Measurements from ENCODE around the gene RGS9. TPM values are rescaled to one million over a fixed set of nuclear protein-coding genes. Genes with fewer than 3 reads are reported as not detected.

The RGS9 gene
- total RNA-seq, 1 donor from 2014 or later = 3.1 TPM

GRCh38 chr17:65231662-65232335 lies 94.6 kb downstream of the RGS9 start:
- H3K36me3 ChIP-seq (ENCODE audit: control insufficient read depth in 3 of 3, insufficient read depth in 3 of 3, low read length in 3 of 3) = no peaks in the 10 kb centered on the region
- no peaks in the 10 kb centered on the region for H3K4me1 ChIP-seq (ENCODE audit: control insufficient read depth in 3 of 3, insufficient read depth in 3 of 3, low read length in 3 of 3)
- H3K9me3 ChIP-seq (ENCODE audit: control insufficient read depth in 3 of 3, low read length in 3 of 3) = peaks cover 0 to 5% (median 0%) of the 10 kb centered on the region in 3 donors
- H3K27me3 ChIP-seq (ENCODE audit: control insufficient read depth in 3 of 3, insufficient read depth in 3 of 3, low read length in 3 of 3) = peaks cover 0 to 15% (median 14%) of the 10 kb centered on the region in 3 donors
- H3K4me3 ChIP-seq (ENCODE audit: low read length in 3 of 3) = no peak overlapping the region
- H3K27ac ChIP-seq (ENCODE audit: low read depth, low read length) = no peak overlapping the region
- no peak overlapping the region for H3K9ac ChIP-seq (ENCODE audit: low read depth in 1 of 3, low read length in 3 of 3)

- H3K9ac ChIP-seq (ENCODE audit: low read depth in 1 of 3, low read length in 3 of 3) = no peak overlapping the region
- peaks cover 0 to 8% (median 0%) of the 10 kb centered on the region in 3 donors for H3K27me3 ChIP-seq (ENCODE audit: control insufficient read depth in 3 of 3, insufficient read depth in 3 of 3, low read length in 3 of 3)
- H3K36me3 ChIP-seq (ENCODE audit: control insufficient read depth in 3 of 3, insufficient read depth in 3 of 3, low read length in 3 of 3) = no peaks in the 10 kb centered on the region
- H3K9me3 ChIP-seq (ENCODE audit: control insufficient read depth in 3 of 3, low read length in 3 of 3) = peaks cover 0 to 5% (median 0%) of the 10 kb centered on the region in 3 donors
- no peak overlapping the region for H3K4me3 ChIP-seq (ENCODE audit: low read length in 3 of 3)
- no peaks in the 10 kb centered on the region for H3K4me1 ChIP-seq (ENCODE audit: control insufficient read depth in 3 of 3, insufficient read depth in 3 of 3, low read length in 3 of 3)
- no peak overlapping the region for H3K27ac ChIP-seq (ENCODE audit: low read depth, low read length)
These were observed 98.1 kb downstream of the RGS9 start for GRCh38 chr17:65235284-65235683.

- Histone ChIP-seq H3K9me3 (ENCODE audit: control insufficient read depth in 3 of 3, low read length in 3 of 3) (peaks cover 0 to 5% (median 0%) of the 10 kb centered on the region in 3 donors), H3K4me3 (ENCODE audit: low read length in 3 of 3) (no peak overlapping the region), H3K27me3 (ENCODE audit: control insufficient read depth in 3 of 3, insufficient read depth in 3 of 3, low read length in 3 of 3) (peaks cover 0 to 8% (median 0%) of the 10 kb centered on the region in 3 donors), H3K27ac (ENCODE audit: low read depth, low read length) (no peak overlapping the region), H3K36me3 (ENCODE audit: control insufficient read depth in 3 of 3, insufficient read depth in 3 of 3, low read length in 3 of 3) (no peaks in the 10 kb centered on the region), H3K9ac (ENCODE audit: low read depth in 1 of 3, low read length in 3 of 3) (no peak overlapping the region), H3K4me1 (ENCODE audit: control insufficient read depth in 3 of 3, insufficient read depth in 3 of 3, low read length in 3 of 3) (no peaks in the 10 kb centered on the region)
These were observed 99.2 kb downstream of the RGS9 start for GRCh38 chr17:65236321-65236720.

- no peak overlapping the region for H3K4me3 ChIP-seq (ENCODE audit: low read length in 3 of 3)
- no peak overlapping the region for H3K9ac ChIP-seq (ENCODE audit: low read depth in 1 of 3, low read length in 3 of 3)
These were observed 106.9 kb downstream of the RGS9 start for GRCh38 chr17:65243838-65244625.

GRCh38 chr17:65246252-65246651 lies 109.1 kb downstream of the RGS9 start:
- Histone ChIP-seq H3K9ac (ENCODE audit: low read depth in 1 of 3, low read length in 3 of 3) (no peak overlapping the region), H3K36me3 (ENCODE audit: control insufficient read depth in 3 of 3, insufficient read depth in 3 of 3, low read length in 3 of 3) (no peaks in the 10 kb centered on the region), H3K4me3 (ENCODE audit: low read length in 3 of 3) (no peak overlapping the region), H3K27me3 (ENCODE audit: control insufficient read depth in 3 of 3, insufficient read depth in 3 of 3, low read length in 3 of 3) (peaks cover 4 to 12% (median 9%) of the 10 kb centered on the region in 3 donors), H3K4me1 (ENCODE audit: control insufficient read depth in 3 of 3, insufficient read depth in 3 of 3, low read length in 3 of 3) (no peaks in the 10 kb centered on the region), H3K9me3 (ENCODE audit: control insufficient read depth in 3 of 3, low read length in 3 of 3) (no peaks in the 10 kb centered on the region), H3K27ac (ENCODE audit: low read depth, low read length) (no peak overlapping the region)

More at GRCh38 chr17:65243838-65244625, 106.9 kb downstream of the RGS9 start:
- Histone ChIP-seq H3K27ac (ENCODE audit: low read depth, low read length) (no peak overlapping the region), H3K4me1 (ENCODE audit: control insufficient read depth in 3 of 3, insufficient read depth in 3 of 3, low read length in 3 of 3) (no peaks in the 10 kb centered on the region), H3K27me3 (ENCODE audit: control insufficient read depth in 3 of 3, insufficient read depth in 3 of 3, low read length in 3 of 3) (peaks cover 0 to 8% (median 0%) of the 10 kb centered on the region in 3 donors), H3K36me3 (ENCODE audit: control insufficient read depth in 3 of 3, insufficient read depth in 3 of 3, low read length in 3 of 3) (no peaks in the 10 kb centered on the region), H3K9me3 (ENCODE audit: control insufficient read depth in 3 of 3, low read length in 3 of 3) (no peaks in the 10 kb centered on the region)

- Histone ChIP-seq H3K27me3 (ENCODE audit: control insufficient read depth in 3 of 3, insufficient read depth in 3 of 3, low read length in 3 of 3) (peaks cover 4 to 12% (median 8%) of the 10 kb centered on the region in 3 donors), H3K9me3 (ENCODE audit: control insufficient read depth in 3 of 3, low read length in 3 of 3) (no peaks in the 10 kb centered on the region), H3K9ac (ENCODE audit: low read depth in 1 of 3, low read length in 3 of 3) (no peak overlapping the region), H3K4me3 (ENCODE audit: low read length in 3 of 3) (no peak overlapping the region), H3K27ac (ENCODE audit: low read depth, low read length) (no peak overlapping the region), H3K4me1 (ENCODE audit: control insufficient read depth in 3 of 3, insufficient read depth in 3 of 3, low read length in 3 of 3) (no peaks in the 10 kb centered on the region), H3K36me3 (ENCODE audit: control insufficient read depth in 3 of 3, insufficient read depth in 3 of 3, low read length in 3 of 3) (no peaks in the 10 kb centered on the region)
These were observed 112.6 kb downstream of the RGS9 start for GRCh38 chr17:65249774-65250173.

GRCh38 chr17:65254166-65254565 lies 117.0 kb downstream of the RGS9 start:
- H3K27ac ChIP-seq (ENCODE audit: low read depth, low read length) = no peak overlapping the region
- no peak overlapping the region for H3K4me3 ChIP-seq (ENCODE audit: low read length in 3 of 3)
- H3K4me1 ChIP-seq (ENCODE audit: control insufficient read depth in 3 of 3, insufficient read depth in 3 of 3, low read length in 3 of 3) = no peaks in the 10 kb centered on the region
- no peaks in the 10 kb centered on the region for H3K36me3 ChIP-seq (ENCODE audit: control insufficient read depth in 3 of 3, insufficient read depth in 3 of 3, low read length in 3 of 3)
- H3K27me3 ChIP-seq (ENCODE audit: control insufficient read depth in 3 of 3, insufficient read depth in 3 of 3, low read length in 3 of 3) = peaks cover 4 to 14% (median 4%) of the 10 kb centered on the region in 3 donors
- no peak overlapping the region for H3K9ac ChIP-seq (ENCODE audit: low read depth in 1 of 3, low read length in 3 of 3)
- H3K9me3 ChIP-seq (ENCODE audit: control insufficient read depth in 3 of 3, low read length in 3 of 3) = no peaks in the 10 kb centered on the region

- Histone ChIP-seq H3K4me3 (ENCODE audit: low read length in 3 of 3) (no peak overlapping the region), H3K27me3 (ENCODE audit: control insufficient read depth in 3 of 3, insufficient read depth in 3 of 3, low read length in 3 of 3) (peaks cover 0 to 3% (median 0%) of the 10 kb centered on the region in 3 donors), H3K27ac (ENCODE audit: low read depth, low read length) (no peak overlapping the region), H3K9ac (ENCODE audit: low read depth in 1 of 3, low read length in 3 of 3) (no peak overlapping the region), H3K4me1 (ENCODE audit: control insufficient read depth in 3 of 3, insufficient read depth in 3 of 3, low read length in 3 of 3) (no peaks in the 10 kb centered on the region), H3K9me3 (ENCODE audit: control insufficient read depth in 3 of 3, low read length in 3 of 3) (no peaks in the 10 kb centered on the region), H3K36me3 (ENCODE audit: control insufficient read depth in 3 of 3, insufficient read depth in 3 of 3, low read length in 3 of 3) (no peaks in the 10 kb centered on the region)
These were observed 122.1 kb downstream of the RGS9 start for GRCh38 chr17:65259281-65259680.

- peaks cover 0 to 3% (median 0%) of the 10 kb centered on the region in 3 donors for H3K27me3 ChIP-seq (ENCODE audit: control insufficient read depth in 3 of 3, insufficient read depth in 3 of 3, low read length in 3 of 3)
- H3K9me3 ChIP-seq (ENCODE audit: control insufficient read depth in 3 of 3, low read length in 3 of 3) = no peaks in the 10 kb centered on the region
- no peaks in the 10 kb centered on the region for H3K4me1 ChIP-seq (ENCODE audit: control insufficient read depth in 3 of 3, insufficient read depth in 3 of 3, low read length in 3 of 3)
- no peaks in the 10 kb centered on the region for H3K36me3 ChIP-seq (ENCODE audit: control insufficient read depth in 3 of 3, insufficient read depth in 3 of 3, low read length in 3 of 3)
- H3K9ac ChIP-seq (ENCODE audit: low read depth in 1 of 3, low read length in 3 of 3) = no peak overlapping the region
- no peak overlapping the region for H3K4me3 ChIP-seq (ENCODE audit: low read length in 3 of 3)
- no peak overlapping the region for H3K27ac ChIP-seq (ENCODE audit: low read depth, low read length)
These were observed 122.7 kb downstream of the RGS9 start for GRCh38 chr17:65259696-65260485.

Measured in skeletal muscle tissue (tissue), 4 donors.